NCI-H524 (cell line): ENCODE measurements around the gene FAM216A.
"Not testable (repeated sequence)": the region's sequence is repeated elsewhere in the genome, so short reads cannot be mapped to it uniquely, and the experiment has no call there.

Source experiments
- DNase-seq, 2 experiments: peaks; one replicate each; lab custom pipeline; 2025; lab: John Stamatoyannopoulos, UW

The FAM216A gene

DNA sequence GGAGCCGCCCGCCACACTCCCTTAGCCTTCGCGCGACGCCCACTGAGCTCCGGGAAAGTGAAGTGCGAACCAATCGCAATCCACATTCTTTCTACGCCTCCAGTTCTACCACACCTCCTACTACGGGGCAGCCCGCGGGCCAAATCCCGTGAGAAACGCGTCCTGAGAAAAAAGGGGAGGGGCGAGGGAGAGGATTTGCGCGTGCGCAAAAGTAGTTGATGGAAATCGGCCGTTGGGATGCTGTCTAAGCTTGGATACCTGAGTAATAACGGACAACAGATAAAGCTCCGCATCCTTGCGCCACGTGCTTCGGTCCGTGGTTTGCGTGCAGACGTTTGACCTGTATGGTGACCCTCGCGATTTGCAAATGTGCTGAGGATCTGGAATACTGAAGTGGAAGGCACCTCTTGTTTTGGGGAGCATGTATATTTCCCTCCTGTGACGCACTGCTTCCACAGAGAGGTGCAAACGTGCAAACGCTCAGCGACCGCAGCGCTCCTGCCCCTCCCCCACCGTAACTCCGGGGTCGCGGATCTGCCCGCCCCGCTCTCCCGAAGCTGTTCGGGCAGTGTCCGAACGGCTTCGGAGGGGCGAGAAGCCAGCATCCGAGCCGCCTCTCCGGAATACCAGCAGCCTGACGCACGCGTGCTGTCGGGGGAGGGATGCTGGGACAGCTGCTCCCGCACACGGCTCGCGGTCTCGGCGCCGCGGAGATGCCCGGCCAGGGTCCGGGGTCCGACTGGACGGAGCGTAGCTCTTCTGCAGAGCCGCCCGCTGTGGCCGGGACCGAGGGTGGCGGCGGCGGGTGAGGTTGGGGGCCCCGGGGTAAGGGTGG lies at the start of gene FAM216A, which contains the start of gene GPN3:
Gene FAM216A, plus strand, starts transcription at position 632 of the 835 bp plus-strand sequence. Its CDS starts 31 bp downstream, at position 663.
Gene GPN3, minus strand, starts transcription at position 44 of the 835 bp plus-strand sequence. CDS start 54 bp downstream, outside the sequence.
- DNase-seq = peak; percentile 98 to 99

DNA sequence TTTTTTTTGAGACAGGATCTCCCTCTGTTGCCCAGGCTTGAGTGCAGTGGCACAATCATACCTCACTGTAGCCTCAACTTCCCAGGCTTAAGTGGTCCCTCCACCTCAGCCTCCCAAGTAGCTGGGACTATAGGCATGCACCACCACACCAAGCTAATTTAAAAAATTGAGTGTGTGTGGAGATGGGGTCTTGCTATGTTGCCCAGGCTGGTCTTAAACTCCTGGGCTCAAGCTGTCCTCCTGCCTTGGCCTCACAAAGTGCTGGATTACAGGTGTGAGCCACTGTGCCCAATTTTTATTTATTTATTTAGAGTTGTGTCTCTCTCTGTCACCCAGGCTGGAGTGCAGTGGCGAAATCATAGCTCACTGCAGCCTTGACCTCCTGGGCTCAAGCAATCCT lies 48.0 kb upstream of the FAM216A start:
- DNase-seq = not testable (repeated sequence)

GRCh38 chr12:110421159-110421661 lies 47.4 kb upstream of the FAM216A start:
- no peak for DNase-seq

- DNase-seq = peak; percentile 75 to 88
Observed at GRCh38 chr12:110421701-110422100, 46.9 kb upstream of the FAM216A start.

DNA sequence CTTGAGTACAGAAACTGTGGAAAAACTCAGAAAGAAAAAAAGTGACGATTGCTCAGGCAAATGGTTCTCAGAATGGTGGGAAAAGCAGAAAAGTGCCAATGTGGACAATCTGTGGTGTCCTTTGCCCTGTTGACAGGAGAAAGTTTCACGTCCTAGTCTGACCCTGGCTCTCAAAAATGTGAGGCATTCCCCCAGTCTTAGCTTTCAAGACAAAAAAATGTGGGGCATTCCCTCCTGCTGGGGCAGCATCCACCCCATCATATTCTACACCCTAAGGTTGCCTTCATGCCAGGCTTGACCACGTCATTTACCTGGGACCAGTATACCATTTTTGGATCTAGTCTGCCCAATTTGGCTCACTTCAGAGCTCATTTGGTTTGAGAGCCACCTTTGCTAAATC lies 44.4 kb upstream of the FAM216A start:
- DNase-seq = no peak

DNA sequence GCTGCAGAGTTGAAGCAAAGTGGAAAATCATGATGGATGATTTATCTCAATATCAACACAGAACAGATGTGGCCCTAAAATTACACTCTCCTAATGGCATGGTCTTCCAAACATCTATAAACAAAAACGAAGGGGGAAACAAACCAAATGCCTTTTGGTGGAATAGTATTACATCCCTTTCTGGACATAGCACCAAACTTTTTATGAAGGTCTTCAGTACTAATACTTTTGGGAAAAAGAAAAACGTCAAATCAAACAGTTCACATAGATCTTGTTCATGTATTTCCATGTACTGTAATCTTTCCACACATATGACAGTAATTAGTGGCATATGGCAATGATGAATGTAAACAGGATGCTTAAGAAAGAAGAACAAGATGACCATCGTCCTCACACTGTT lies 42.2 kb upstream of the FAM216A start:
- peak; percentile 9 to 52 for DNase-seq

DNA sequence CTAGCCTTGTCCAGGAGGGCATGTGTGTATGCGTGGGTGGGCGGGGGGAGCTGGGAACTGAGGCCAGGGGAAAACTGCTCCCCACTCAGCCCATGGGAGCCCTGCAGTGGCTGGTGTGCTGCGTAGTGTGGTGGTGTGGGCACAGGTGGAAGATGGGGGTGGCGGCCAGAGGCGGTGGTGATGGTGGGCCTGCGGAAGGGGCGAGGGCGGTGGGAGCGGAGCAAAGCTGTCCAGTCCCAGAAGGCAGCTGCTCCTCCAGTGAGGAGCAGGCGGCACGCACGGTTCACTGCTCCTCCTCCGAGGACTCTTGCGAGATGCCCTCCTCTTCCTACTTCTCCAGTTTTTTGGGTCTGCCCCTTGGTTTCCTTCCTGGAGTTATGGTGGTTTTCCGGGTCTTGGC lies 39.0 kb upstream of the FAM216A start:
- DNase-seq = not testable (repeated sequence)

DNA sequence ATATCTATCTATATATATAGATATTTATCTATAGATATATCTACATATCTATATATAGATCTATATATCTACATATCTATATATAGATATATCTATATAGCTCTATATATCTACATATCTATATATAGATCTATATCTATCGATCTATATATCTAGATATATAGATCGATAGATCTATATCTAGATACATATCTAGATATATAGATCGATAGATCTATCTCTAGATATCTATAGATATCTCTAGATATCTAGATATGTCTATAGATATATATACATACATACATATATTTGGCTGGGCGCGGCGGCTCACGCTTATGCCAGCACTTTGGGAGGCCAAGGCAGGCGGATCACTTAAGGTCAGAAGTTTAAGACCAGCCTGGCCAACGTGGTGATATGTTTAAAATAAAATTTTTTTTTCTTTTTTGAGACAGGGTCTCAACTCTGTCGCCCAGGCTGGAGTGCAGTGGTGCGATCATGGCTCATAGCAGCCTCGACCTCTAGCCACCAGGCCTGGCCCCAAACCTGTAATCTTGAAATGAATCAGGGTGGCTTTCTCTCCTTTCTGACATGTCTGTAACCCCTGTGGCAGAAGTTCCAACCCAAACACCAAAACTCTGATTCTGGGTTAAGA lies 36.6 kb upstream of the FAM216A start:
- DNase-seq = no peak

- no peak for DNase-seq
Observed at GRCh38 chr12:110436231-110436630, 32.4 kb upstream of the FAM216A start.

- DNase-seq = no peak
Observed at GRCh38 chr12:110444455-110444854, 24.2 kb upstream of the FAM216A start.

GRCh38 chr12:110449799-110450497 lies 18.7 kb upstream of the FAM216A start, which contains the start of gene ARPC3:
TSS of gene ARPC3 (minus strand) at chr12:110450337. CDS start at chr12:110450260, 77 bp downstream.
- DNase-seq = peak; percentile 79 to 90

DNA sequence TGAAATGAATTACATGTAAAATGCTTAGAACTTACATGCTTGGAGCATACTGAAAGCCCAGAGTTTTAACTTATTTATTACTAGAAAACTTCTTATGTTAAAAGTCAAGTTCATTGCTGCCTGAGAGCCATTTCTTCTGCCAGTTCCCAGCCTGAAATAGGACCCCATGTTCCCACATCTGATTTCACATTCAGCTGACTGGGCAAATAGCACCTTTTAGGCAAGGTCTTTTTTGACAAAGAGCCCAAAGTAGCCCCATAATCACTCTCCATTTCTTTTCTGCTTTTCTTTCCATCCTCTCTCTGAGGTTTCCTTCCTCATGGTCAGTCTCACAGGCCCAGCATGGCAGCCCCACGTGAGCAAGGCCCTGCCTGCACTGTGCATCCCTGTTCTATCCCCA lies 17.4 kb upstream of the FAM216A start:
- no peak for DNase-seq

DNA sequence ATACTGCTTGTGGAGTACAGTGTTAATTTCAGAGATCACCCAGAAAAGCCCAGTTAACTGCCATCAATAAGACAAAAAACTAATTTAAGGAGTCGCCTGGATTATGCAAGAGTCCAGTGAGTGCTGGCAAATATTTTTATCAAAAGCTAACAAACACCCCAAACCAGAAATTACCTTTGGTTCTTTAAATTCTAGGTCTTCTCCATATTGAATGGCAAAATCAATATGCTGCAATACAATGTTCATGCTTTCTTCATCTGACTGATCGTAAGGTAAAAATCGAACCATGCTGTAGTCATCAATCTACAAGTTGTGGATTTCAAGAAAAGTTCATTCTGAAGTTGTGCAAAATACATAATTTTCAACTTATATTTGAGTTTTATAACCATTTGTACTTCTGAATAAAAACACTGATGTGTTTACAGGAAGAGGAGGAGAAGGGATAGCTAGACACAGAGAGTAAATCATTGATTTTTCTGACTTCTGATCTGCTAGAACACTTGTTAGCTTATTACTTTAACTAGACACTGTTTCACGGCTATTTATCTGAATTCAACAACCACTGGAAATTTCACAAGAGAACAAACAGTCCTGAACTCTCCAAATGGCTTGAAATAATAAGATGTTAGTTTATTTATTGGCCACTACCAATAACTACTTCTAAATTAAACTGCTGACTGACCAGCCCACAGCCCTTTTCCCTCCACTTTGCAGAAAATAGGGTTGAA lies 14.9 kb upstream of the FAM216A start:
- no peak for DNase-seq

DNA sequence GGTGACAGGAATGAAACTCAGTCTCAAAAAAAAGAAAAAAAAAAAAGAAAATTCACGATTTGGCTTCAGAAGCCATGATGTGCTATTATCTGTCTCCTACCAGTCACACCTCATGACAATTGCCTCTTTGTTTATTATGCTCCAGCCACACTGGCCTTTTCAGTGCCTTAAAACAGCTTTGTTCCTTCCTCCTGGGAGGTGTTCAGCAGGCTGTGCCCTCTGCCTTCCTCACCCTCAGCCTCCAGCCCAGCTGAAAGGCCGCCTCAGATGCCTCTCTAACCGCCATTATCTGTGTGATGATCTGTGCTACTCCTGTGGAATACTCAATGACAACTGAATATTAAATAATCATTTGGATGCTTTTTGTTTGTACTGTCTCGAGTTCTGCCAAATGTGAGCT lies 9.9 kb upstream of the FAM216A start:
- DNase-seq = no peak

GRCh38 chr12:110461189-110461588 lies 7.5 kb upstream of the FAM216A start:
- not testable (repeated sequence) for DNase-seq

DNA sequence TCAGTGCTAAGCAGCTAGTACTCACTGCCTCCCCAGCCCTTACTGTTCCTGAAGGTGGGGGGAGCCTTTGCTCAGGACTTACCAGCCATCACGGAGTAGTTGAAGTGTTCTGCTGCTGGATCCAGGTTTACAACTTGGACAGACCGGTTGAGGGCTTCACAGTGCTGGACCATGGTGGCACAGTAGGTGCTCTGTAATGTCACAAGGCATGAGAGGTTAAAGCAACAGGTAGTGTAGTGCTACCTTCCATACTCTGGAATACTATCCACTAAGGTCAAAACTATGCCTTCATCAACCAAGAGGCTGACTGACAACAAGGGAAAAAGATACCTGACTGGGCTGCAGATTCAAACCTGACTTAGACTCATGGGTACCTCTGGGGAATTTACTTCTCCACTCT lies 3.6 kb upstream of the FAM216A start:
- no peak for DNase-seq

DNA sequence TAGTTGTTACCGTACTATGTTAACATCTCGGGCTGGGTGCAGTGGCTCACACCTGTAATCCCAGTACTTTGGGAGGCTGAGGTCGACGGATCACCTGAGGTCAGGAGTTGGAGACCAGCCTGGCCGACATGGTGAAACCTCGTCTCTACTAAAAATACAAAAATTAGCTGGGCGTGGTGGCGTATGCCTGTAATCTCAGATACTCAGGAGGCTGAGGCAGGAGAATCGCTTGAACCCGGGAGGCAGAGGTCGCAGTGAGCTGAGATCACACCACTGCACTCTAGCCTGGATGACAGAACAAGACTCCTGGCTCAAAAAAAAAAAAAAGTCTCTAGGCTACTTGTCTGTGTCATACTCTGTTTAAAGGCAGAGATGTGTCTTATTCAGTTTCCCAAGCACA lies 2.9 kb upstream of the FAM216A start:
- not testable (repeated sequence) for DNase-seq

GRCh38 chr12:110466791-110467190 lies 1.9 kb upstream of the FAM216A start:
- no peak for DNase-seq

GRCh38 chr12:110467847-110468213 lies 815 bp upstream of the FAM216A start:
- no peak for DNase-seq

- no peak for DNase-seq
Observed at GRCh38 chr12:110475426-110475825, 6.8 kb downstream of the FAM216A start.

- no peak for DNase-seq
Observed at GRCh38 chr12:110498984-110499706, 30.5 kb downstream of the FAM216A start.
